HL-60 (cell line): ENCODE results near the gene NLK.

Source experiments
- CTCF ChIP-seq: IDR thresholded peaks from one replicate; pipeline ENCODE4 v1.5.1; 2011; ENCODE audit warnings: low read length, control low read depth, inconsistent platforms; ENCODE audit not compliant: insufficient read depth
- GABPA ChIP-seq: IDR thresholded peaks from 2 replicates; pipeline ENCODE4 v1.6.1; 2012; ENCODE audit warnings: low read depth
- REST ChIP-seq: IDR thresholded peaks from 2 replicates; pipeline ENCODE4 v1.6.1; 2012; ENCODE audit warnings: low read depth; ENCODE audit not compliant: insufficient replicate concordance

DNA sequence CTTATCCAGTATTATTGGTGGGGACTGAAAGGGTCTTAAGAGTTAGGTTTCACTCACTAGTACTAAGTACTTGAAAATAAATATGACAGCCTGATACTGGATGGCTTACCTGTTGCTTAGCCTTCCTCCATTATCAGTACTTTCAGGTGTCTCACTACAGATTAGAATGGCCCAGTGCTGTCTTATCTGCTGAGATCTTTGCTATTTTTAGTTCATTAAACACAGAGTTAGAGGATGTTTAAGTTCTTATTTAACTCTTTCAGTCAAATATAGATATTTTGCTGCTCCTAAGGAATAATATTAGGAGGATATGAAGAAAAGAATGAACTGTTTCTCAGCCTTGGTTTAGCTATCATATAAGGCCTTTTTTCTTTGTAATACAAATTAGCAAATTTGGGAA, 74.8 kb downstream of the NLK start:
- TF ChIP-seq CTCF (no peak), GABPA (no peak), REST (no peak)
